Measurements from ENCODE around the gene ZNF467. TPM values are rescaled to one million over a fixed set of nuclear protein-coding genes. Genes with fewer than 3 reads are reported as not detected.

The ZNF467 gene
- total RNA-seq, 1 experiment from 2014 or later = 0.71 TPM

GRCh38 chr7:149793261-149793660 lies 19.9 kb upstream of the ZNF467 start:
- Histone ChIP-seq H3K36me3 (ENCODE audit: insufficient read depth, low read length) (no peaks in the 10 kb centered on the region), H3K9ac (ENCODE audit: low read length) (no peak overlapping the region), H3K27ac (ENCODE audit: low read length) (no peak overlapping the region), H3K27me3 (ENCODE audit: low read length) (no peaks in the 10 kb centered on the region), H3K9me3 (ENCODE audit: low read length) (no peaks in the 10 kb centered on the region), H4K20me1 (ENCODE audit: insufficient read depth, low read depth, low read length) (no peaks in the 10 kb centered on the region), H3K4me2 (ENCODE audit: low read depth, low read length, poor library complexity, severe bottlenecking) (no peak overlapping the region), H3K9me2 (replicated peaks; ENCODE audit: insufficient read depth, low read length) (no peaks in the 10 kb centered on the region), H3K79me2 (ENCODE audit: low read length) (no peaks in the 10 kb centered on the region), H3K4me3 (ENCODE audit: low read length) (no peak overlapping the region), H3K4me1 (ENCODE audit: low read length) (no peaks in the 10 kb centered on the region), H2AFZ (ENCODE audit: low read length) (no peak overlapping the region)
- no peak for DNase-seq

- no peaks in the 10 kb centered on the region for H3K27me3 ChIP-seq (ENCODE audit: low read length)
- no peaks in the 10 kb centered on the region for H3K9me2 ChIP-seq (replicated peaks; ENCODE audit: insufficient read depth, low read length)
- no peaks in the 10 kb centered on the region for H3K79me2 ChIP-seq (ENCODE audit: low read length)
Measured at GRCh38 chr7:149792220-149792595, 18.8 kb upstream of the ZNF467 start.

GRCh38 chr7:149791411-149792219 lies 18.2 kb upstream of the ZNF467 start:
- Histone ChIP-seq H3K27me3 (ENCODE audit: low read length) (no peaks in the 10 kb centered on the region), H2AFZ (ENCODE audit: low read length) (no peak overlapping the region), H3K9ac (ENCODE audit: low read length) (no peak overlapping the region), H3K79me2 (ENCODE audit: low read length) (no peaks in the 10 kb centered on the region), H3K4me3 (ENCODE audit: low read length) (no peak overlapping the region), H3K9me3 (ENCODE audit: low read length) (no peaks in the 10 kb centered on the region), H3K4me2 (ENCODE audit: low read depth, low read length, poor library complexity, severe bottlenecking) (no peak overlapping the region), H3K4me1 (ENCODE audit: low read length) (no peaks in the 10 kb centered on the region), H3K36me3 (ENCODE audit: insufficient read depth, low read length) (no peaks in the 10 kb centered on the region), H3K9me2 (replicated peaks; ENCODE audit: insufficient read depth, low read length) (no peaks in the 10 kb centered on the region), H4K20me1 (ENCODE audit: insufficient read depth, low read depth, low read length) (no peaks in the 10 kb centered on the region), H3K27ac (ENCODE audit: low read length) (no peak overlapping the region)
- DNase-seq = no peak

More at GRCh38 chr7:149792220-149792595, 18.8 kb upstream of the ZNF467 start:
- no peak for DNase-seq
- Histone ChIP-seq H4K20me1 (ENCODE audit: insufficient read depth, low read depth, low read length) (no peaks in the 10 kb centered on the region), H3K9me3 (ENCODE audit: low read length) (no peaks in the 10 kb centered on the region), H3K4me2 (ENCODE audit: low read depth, low read length, poor library complexity, severe bottlenecking) (no peak overlapping the region), H3K4me3 (ENCODE audit: low read length) (no peak overlapping the region), H2AFZ (ENCODE audit: low read length) (no peak overlapping the region), H3K4me1 (ENCODE audit: low read length) (no peaks in the 10 kb centered on the region), H3K27ac (ENCODE audit: low read length) (no peak overlapping the region), H3K36me3 (ENCODE audit: insufficient read depth, low read length) (no peaks in the 10 kb centered on the region), H3K9ac (ENCODE audit: low read length) (no peak overlapping the region)

GRCh38 chr7:149790754-149791360 lies 17.5 kb upstream of the ZNF467 start:
- H3K27me3 ChIP-seq (ENCODE audit: low read length) = no peaks in the 10 kb centered on the region
- DNase-seq = no peak

GRCh38 chr7:149790146-149790548 lies 16.8 kb upstream of the ZNF467 start:
- no peaks in the 10 kb centered on the region for H3K4me1 ChIP-seq (ENCODE audit: low read length)
- DNase-seq = no peak
- no peak overlapping the region for H3K27ac ChIP-seq (ENCODE audit: low read length)
- no peak overlapping the region for H3K4me3 ChIP-seq (ENCODE audit: low read length)
- H3K36me3 ChIP-seq (ENCODE audit: insufficient read depth, low read length) = no peaks in the 10 kb centered on the region
- no peaks in the 10 kb centered on the region for H4K20me1 ChIP-seq (ENCODE audit: insufficient read depth, low read depth, low read length)
- no peaks in the 10 kb centered on the region for H3K9me3 ChIP-seq (ENCODE audit: low read length)
- no peak overlapping the region for H2AFZ ChIP-seq (ENCODE audit: low read length)
- no peak overlapping the region for H3K9ac ChIP-seq (ENCODE audit: low read length)
- H3K4me2 ChIP-seq (ENCODE audit: low read depth, low read length, poor library complexity, severe bottlenecking) = no peak overlapping the region
- H3K27me3 ChIP-seq (ENCODE audit: low read length) = no peaks in the 10 kb centered on the region
- no peaks in the 10 kb centered on the region for H3K79me2 ChIP-seq (ENCODE audit: low read length)
- no peaks in the 10 kb centered on the region for H3K9me2 ChIP-seq (replicated peaks; ENCODE audit: insufficient read depth, low read length)

More at GRCh38 chr7:149790754-149791360, 17.5 kb upstream of the ZNF467 start:
- H3K4me3 ChIP-seq (ENCODE audit: low read length) = no peak overlapping the region
- H3K9ac ChIP-seq (ENCODE audit: low read length) = no peak overlapping the region
- H4K20me1 ChIP-seq (ENCODE audit: insufficient read depth, low read depth, low read length) = no peaks in the 10 kb centered on the region
- H3K4me2 ChIP-seq (ENCODE audit: low read depth, low read length, poor library complexity, severe bottlenecking) = no peak overlapping the region
- no peaks in the 10 kb centered on the region for H3K9me2 ChIP-seq (replicated peaks; ENCODE audit: insufficient read depth, low read length)
- no peak overlapping the region for H3K27ac ChIP-seq (ENCODE audit: low read length)
- H2AFZ ChIP-seq (ENCODE audit: low read length) = no peak overlapping the region
- H3K4me1 ChIP-seq (ENCODE audit: low read length) = no peaks in the 10 kb centered on the region
- H3K9me3 ChIP-seq (ENCODE audit: low read length) = no peaks in the 10 kb centered on the region
- no peaks in the 10 kb centered on the region for H3K79me2 ChIP-seq (ENCODE audit: low read length)
- H3K36me3 ChIP-seq (ENCODE audit: insufficient read depth, low read length) = no peaks in the 10 kb centered on the region

GRCh38 chr7:149789101-149789500 lies 15.7 kb upstream of the ZNF467 start:
- no peak overlapping the region for H3K4me3 ChIP-seq (ENCODE audit: low read length)
- no peaks in the 10 kb centered on the region for H3K79me2 ChIP-seq (ENCODE audit: low read length)
- no peak overlapping the region for H3K27ac ChIP-seq (ENCODE audit: low read length)
- H3K4me1 ChIP-seq (ENCODE audit: low read length) = no peaks in the 10 kb centered on the region
- H3K9ac ChIP-seq (ENCODE audit: low read length) = no peak overlapping the region
- H3K9me3 ChIP-seq (ENCODE audit: low read length) = no peaks in the 10 kb centered on the region
- no peak for DNase-seq
- H3K9me2 ChIP-seq (replicated peaks; ENCODE audit: insufficient read depth, low read length) = no peaks in the 10 kb centered on the region
- no peak overlapping the region for H3K4me2 ChIP-seq (ENCODE audit: low read depth, low read length, poor library complexity, severe bottlenecking)
- no peaks in the 10 kb centered on the region for H4K20me1 ChIP-seq (ENCODE audit: insufficient read depth, low read depth, low read length)
- H3K36me3 ChIP-seq (ENCODE audit: insufficient read depth, low read length) = no peaks in the 10 kb centered on the region
- no peaks in the 10 kb centered on the region for H3K27me3 ChIP-seq (ENCODE audit: low read length)
- no peak overlapping the region for H2AFZ ChIP-seq (ENCODE audit: low read length)

DNA sequence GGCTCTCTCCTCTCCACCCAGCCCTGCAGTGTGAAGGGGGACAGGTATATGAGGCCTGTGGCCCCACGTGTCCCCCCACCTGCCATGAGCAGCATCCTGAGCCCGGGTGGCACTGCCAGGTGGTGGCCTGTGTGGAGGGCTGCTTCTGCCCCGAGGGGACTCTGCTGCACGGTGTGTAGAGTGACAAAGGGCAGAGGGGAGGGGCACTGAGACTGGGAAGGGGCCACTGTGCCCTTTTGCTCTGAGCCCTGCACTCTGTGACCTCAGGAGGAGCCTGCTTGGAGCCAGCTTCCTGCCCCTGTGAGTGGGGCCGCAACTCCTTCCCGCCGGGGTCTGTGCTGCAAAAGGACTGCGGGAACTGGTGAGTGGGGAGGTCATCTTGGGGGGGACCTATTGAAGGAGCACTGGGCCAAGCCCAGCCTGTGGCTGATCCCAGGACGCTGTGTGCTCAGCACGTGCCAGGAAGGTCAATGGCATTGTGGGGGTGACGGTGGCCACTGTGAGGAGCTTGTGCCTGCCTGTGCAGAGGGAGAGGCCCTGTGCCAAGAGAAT lies 15.0 kb upstream of the ZNF467 start:
- no peak for DNase-seq
- Histone ChIP-seq H3K79me2 (ENCODE audit: low read length) (no peaks in the 10 kb centered on the region), H3K36me3 (ENCODE audit: insufficient read depth, low read length) (no peaks in the 10 kb centered on the region), H3K4me3 (ENCODE audit: low read length) (no peak overlapping the region), H3K4me1 (ENCODE audit: low read length) (no peaks in the 10 kb centered on the region), H3K9me2 (replicated peaks; ENCODE audit: insufficient read depth, low read length) (no peaks in the 10 kb centered on the region), H3K27ac (ENCODE audit: low read length) (no peak overlapping the region), H3K9ac (ENCODE audit: low read length) (no peak overlapping the region), H3K27me3 (ENCODE audit: low read length) (no peaks in the 10 kb centered on the region), H3K4me2 (ENCODE audit: low read depth, low read length, poor library complexity, severe bottlenecking) (no peak overlapping the region), H2AFZ (ENCODE audit: low read length) (no peak overlapping the region), H4K20me1 (ENCODE audit: insufficient read depth, low read depth, low read length) (no peaks in the 10 kb centered on the region), H3K9me3 (ENCODE audit: low read length) (no peaks in the 10 kb centered on the region)

DNA sequence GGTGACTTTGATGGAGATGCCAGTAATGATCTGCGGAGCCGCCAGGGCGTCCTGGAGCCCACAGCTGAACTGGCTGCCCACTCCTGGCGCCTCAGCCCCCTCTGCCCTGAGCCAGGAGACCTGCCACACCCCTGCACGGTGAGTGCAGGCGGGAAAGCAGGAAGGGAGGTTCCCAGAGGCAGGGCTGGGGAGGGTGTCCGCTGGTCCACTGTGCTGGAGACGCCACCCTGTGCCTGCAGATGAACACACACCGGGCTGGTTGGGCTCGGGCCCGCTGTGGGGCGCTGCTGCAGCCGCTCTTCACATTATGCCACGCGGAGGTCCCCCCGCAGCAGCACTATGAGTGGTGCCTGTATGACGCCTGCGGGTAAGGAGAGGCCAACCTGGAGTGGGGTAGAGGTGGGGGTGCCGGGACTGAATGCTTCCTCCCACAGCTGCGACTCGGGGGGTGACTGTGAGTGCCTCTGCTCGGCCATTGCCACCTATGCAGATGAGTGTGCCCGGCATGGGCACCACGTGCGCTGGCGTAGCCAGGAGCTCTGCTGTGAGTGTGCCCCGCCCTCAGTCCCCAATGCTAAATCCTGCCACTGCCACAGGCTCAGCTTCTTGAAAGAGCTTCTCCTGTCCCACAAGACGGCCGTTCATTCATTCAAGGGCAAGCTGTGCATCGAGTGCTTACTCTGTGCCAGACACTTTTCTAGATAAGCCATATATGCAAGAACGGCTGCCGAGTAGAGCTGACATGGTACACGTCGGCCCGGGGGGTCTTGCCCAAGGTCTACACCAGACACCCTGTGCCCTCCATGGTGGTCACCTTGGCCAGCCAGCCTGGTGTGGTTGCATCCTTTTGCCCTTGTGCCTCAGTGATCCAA lies 14.3 kb upstream of the ZNF467 start:
- Histone ChIP-seq H3K4me1 (ENCODE audit: low read length) (no peaks in the 10 kb centered on the region), H3K9ac (ENCODE audit: low read length) (no peak overlapping the region), H2AFZ (ENCODE audit: low read length) (no peak overlapping the region), H3K9me2 (replicated peaks; ENCODE audit: insufficient read depth, low read length) (no peaks in the 10 kb centered on the region), H3K27ac (ENCODE audit: low read length) (no peak overlapping the region), H3K27me3 (ENCODE audit: low read length) (no peaks in the 10 kb centered on the region), H4K20me1 (ENCODE audit: insufficient read depth, low read depth, low read length) (no peaks in the 10 kb centered on the region), H3K36me3 (ENCODE audit: insufficient read depth, low read length) (no peaks in the 10 kb centered on the region), H3K4me3 (ENCODE audit: low read length) (no peak overlapping the region), H3K4me2 (ENCODE audit: low read depth, low read length, poor library complexity, severe bottlenecking) (no peak overlapping the region), H3K79me2 (ENCODE audit: low read length) (no peaks in the 10 kb centered on the region), H3K9me3 (ENCODE audit: low read length) (no peaks in the 10 kb centered on the region)
- no peak for DNase-seq
